ENCODE measurements around the gene PLEKHM3.
"Not testable (repeated sequence)": the region's sequence is repeated elsewhere in the genome, so short reads cannot be mapped to it uniquely, and the experiment has no call there.

The PLEKHM3 gene

DNA sequence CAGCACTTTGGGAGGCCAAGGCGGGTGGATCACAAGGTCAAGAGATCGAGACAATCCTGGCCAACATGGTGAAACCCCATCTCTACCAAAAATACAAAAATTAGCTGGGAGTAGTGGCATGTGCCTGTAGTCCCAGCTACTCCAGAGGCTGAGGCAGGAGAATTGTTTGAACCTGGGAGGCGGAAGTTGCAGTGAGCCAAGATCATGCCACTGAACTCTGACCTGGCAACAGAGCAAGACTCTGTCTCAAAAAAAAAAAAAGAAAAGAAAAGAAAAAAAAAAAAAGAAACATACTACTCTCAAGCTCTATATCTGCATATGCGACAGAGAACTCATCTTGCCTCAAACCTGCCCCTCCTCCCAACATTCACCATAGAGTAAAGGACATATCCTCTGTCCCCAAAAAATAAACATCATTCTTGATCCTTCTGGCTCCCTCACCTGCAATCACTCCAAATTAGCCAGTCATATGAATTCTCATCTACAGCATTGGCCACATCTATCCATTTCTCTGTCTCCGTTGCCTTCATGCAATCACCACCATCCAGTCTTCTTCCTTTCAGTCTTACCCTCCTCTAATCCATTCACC lies 7.1 kb downstream of the PLEKHM3 start:
- H3K4me3 ChIP-seq (ENCODE audit: insufficient read depth in 1 of 2, low read depth in 1 of 2, low read length in 2 of 2); H2BK12ac ChIP-seq (ENCODE audit: low read length in 2 of 2); H3K4ac ChIP-seq (ENCODE audit: low read depth in 1 of 2, low read length in 2 of 2); H3K36me3 ChIP-seq (ENCODE audit: control insufficient read depth in 1 of 2, insufficient read depth in 2 of 2, low read depth in 1 of 2, low read length in 2 of 2); H2BK15ac ChIP-seq (ENCODE audit: low read depth, poor library complexity, severe bottlenecking); H2AFZ ChIP-seq (ENCODE audit: low read depth, low read length); H3K14ac ChIP-seq (ENCODE audit: low read length in 2 of 2); H3K27me3 ChIP-seq (ENCODE audit: control insufficient read depth in 1 of 2, insufficient read depth in 1 of 2, low read length in 2 of 2); H3K27ac ChIP-seq (ENCODE audit: low read length, poor library complexity, severe bottlenecking); DNase-seq; H2BK120ac ChIP-seq (ENCODE audit: low read depth, low read length); H3K23ac ChIP-seq (ENCODE audit: low read length in 2 of 2); H3K18ac ChIP-seq (ENCODE audit: low read depth in 1 of 2, low read length in 2 of 2); H2AK5ac ChIP-seq (ENCODE audit: low read length, severe bottlenecking); H2BK5ac ChIP-seq (ENCODE audit: low read depth, low read length, poor library complexity, severe bottlenecking); H4K8ac ChIP-seq (ENCODE audit: low read length); H3K9ac ChIP-seq (ENCODE audit: low read length); H3K4me2 ChIP-seq (ENCODE audit: low read length, poor library complexity, severe bottlenecking); H3K4me1 ChIP-seq (ENCODE audit: control insufficient read depth, insufficient read depth, low read depth, low read length); H3K9me3 ChIP-seq (ENCODE audit: control insufficient read depth, low read length); H4K91ac ChIP-seq (ENCODE audit: low read length): not testable (repeated sequence)
- peaks cover 26% of the 10 kb centered on the region for H3K79me1 ChIP-seq (replicated peaks; ENCODE audit: low read length, poor library complexity, severe bottlenecking)
- WGBS: 99% methylated on average over 5 of the region's 5 CpGs

DNA sequence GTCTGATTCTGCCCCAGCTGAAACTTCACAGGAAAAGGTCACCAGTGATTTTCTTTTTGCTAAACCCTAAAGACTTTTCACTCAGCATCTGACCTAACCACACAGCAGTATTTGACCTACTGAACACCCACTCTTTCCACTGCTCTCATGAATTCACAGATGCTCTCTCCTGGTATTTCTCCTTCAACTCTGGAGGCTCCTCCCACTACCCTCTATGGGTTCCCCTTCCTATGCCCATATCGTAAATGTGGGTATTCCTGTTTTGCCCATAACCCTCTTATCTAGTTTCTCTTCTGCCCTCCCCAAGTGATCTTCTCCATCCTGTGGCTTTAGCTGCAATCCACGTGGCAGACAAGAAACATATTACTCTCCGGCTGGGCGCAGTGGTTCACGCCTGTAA lies 7.6 kb downstream of the PLEKHM3 start:
- no peak overlapping the region for H2BK15ac ChIP-seq (ENCODE audit: low read depth, poor library complexity, severe bottlenecking)
- H3K14ac ChIP-seq (ENCODE audit: low read length in 2 of 2): no peak overlapping the region
- H2BK5ac ChIP-seq (ENCODE audit: low read depth, low read length, poor library complexity, severe bottlenecking): no peak overlapping the region
- no peak overlapping the region for H3K23ac ChIP-seq (ENCODE audit: low read length in 2 of 2)
- H2AFZ ChIP-seq (ENCODE audit: low read depth, low read length): no peak overlapping the region
- H3K9me3 ChIP-seq (ENCODE audit: control insufficient read depth, low read length): no peaks in the 10 kb centered on the region
- no peak overlapping the region for H2BK12ac ChIP-seq (ENCODE audit: low read length in 2 of 2)
- no peak overlapping the region for H2BK120ac ChIP-seq (ENCODE audit: low read depth, low read length)
- DNase-seq: no peak
- H3K27ac ChIP-seq (ENCODE audit: low read length, poor library complexity, severe bottlenecking): no peak overlapping the region
- H4K91ac ChIP-seq (ENCODE audit: low read length): no peak overlapping the region
- no peak overlapping the region for H3K4ac ChIP-seq (ENCODE audit: low read depth in 1 of 2, low read length in 2 of 2)
- H3K4me1 ChIP-seq (ENCODE audit: control insufficient read depth, insufficient read depth, low read depth, low read length): peaks cover 3% of the 10 kb centered on the region
- H3K18ac ChIP-seq (ENCODE audit: low read depth in 1 of 2, low read length in 2 of 2): no peak overlapping the region
- H4K8ac ChIP-seq (ENCODE audit: low read length): no peak overlapping the region
- 90% methylated on average over 5 of the region's 5 CpGs for WGBS
- peaks cover 24% of the 10 kb centered on the region for H3K79me1 ChIP-seq (replicated peaks; ENCODE audit: low read length, poor library complexity, severe bottlenecking)
- no peak overlapping the region for H2AK5ac ChIP-seq (ENCODE audit: low read length, severe bottlenecking)
- no peak overlapping the region for H3K4me2 ChIP-seq (ENCODE audit: low read length, poor library complexity, severe bottlenecking)
- H3K36me3 ChIP-seq (ENCODE audit: control insufficient read depth in 1 of 2, insufficient read depth in 2 of 2, low read depth in 1 of 2, low read length in 2 of 2): peaks cover 0 to 4% of the 10 kb centered on the region in 2 experiments
- no peak overlapping the region for H3K9ac ChIP-seq (ENCODE audit: low read length)
- H3K27me3 ChIP-seq (ENCODE audit: control insufficient read depth in 1 of 2, insufficient read depth in 1 of 2, low read length in 2 of 2): no peaks in the 10 kb centered on the region
- no peak overlapping the region for H3K4me3 ChIP-seq (ENCODE audit: insufficient read depth in 1 of 2, low read depth in 1 of 2, low read length in 2 of 2)

DNA sequence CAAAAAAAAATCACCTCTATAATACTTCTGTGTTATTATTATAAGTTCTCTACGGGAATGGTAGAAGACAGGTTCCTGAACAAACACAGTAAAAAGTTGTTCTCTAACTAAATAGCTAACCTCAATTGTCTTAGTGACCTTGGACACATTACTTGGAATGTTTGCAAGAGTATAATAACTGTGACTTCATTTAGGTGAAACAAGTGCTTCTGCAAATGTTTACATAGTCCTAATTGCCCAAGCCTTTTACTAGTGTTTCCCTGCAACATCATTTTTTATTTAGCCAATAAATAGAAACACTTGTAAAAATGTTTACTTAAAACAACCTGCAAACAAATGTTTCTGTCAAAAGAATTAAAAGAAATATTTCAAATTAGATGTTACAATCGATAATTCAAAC lies 9.9 kb downstream of the PLEKHM3 start:
- no peak overlapping the region for H4K91ac ChIP-seq (ENCODE audit: low read length)
- H3K4me3 ChIP-seq (ENCODE audit: insufficient read depth in 1 of 2, low read depth in 1 of 2, low read length in 2 of 2): no peak overlapping the region
- H2BK5ac ChIP-seq (ENCODE audit: low read depth, low read length, poor library complexity, severe bottlenecking): no peak overlapping the region
- H3K4ac ChIP-seq (ENCODE audit: low read depth in 1 of 2, low read length in 2 of 2): no peak overlapping the region
- DNase-seq: no peak
- no peak overlapping the region for H2AK5ac ChIP-seq (ENCODE audit: low read length, severe bottlenecking)
- peaks cover 3% of the 10 kb centered on the region for H3K4me1 ChIP-seq (ENCODE audit: control insufficient read depth, insufficient read depth, low read depth, low read length)
- H3K27me3 ChIP-seq (ENCODE audit: control insufficient read depth in 1 of 2, insufficient read depth in 1 of 2, low read length in 2 of 2): no peaks in the 10 kb centered on the region
- no peak overlapping the region for H4K8ac ChIP-seq (ENCODE audit: low read length)
- peaks cover 23% of the 10 kb centered on the region for H3K79me1 ChIP-seq (replicated peaks; ENCODE audit: low read length, poor library complexity, severe bottlenecking)
- no peak overlapping the region for H3K9ac ChIP-seq (ENCODE audit: low read length)
- H2AFZ ChIP-seq (ENCODE audit: low read depth, low read length): no peak overlapping the region
- no peak overlapping the region for H3K14ac ChIP-seq (ENCODE audit: low read length in 2 of 2)
- no peak overlapping the region for H3K4me2 ChIP-seq (ENCODE audit: low read length, poor library complexity, severe bottlenecking)
- H3K9me3 ChIP-seq (ENCODE audit: control insufficient read depth, low read length): no peaks in the 10 kb centered on the region
- H3K36me3 ChIP-seq (ENCODE audit: control insufficient read depth in 1 of 2, insufficient read depth in 2 of 2, low read depth in 1 of 2, low read length in 2 of 2): peaks cover 0 to 4% of the 10 kb centered on the region in 2 experiments
- no peak overlapping the region for H3K23ac ChIP-seq (ENCODE audit: low read length in 2 of 2)
- H2BK15ac ChIP-seq (ENCODE audit: low read depth, poor library complexity, severe bottlenecking): no peak overlapping the region
- 100% methylated on average over 1 of the region's 2 CpGs for WGBS
- H3K18ac ChIP-seq (ENCODE audit: low read depth in 1 of 2, low read length in 2 of 2): no peak overlapping the region
- H2BK12ac ChIP-seq (ENCODE audit: low read length in 2 of 2): no peak overlapping the region
- H3K27ac ChIP-seq (ENCODE audit: low read length, poor library complexity, severe bottlenecking): no peak overlapping the region
- H2BK120ac ChIP-seq (ENCODE audit: low read depth, low read length): no peak overlapping the region

DNA sequence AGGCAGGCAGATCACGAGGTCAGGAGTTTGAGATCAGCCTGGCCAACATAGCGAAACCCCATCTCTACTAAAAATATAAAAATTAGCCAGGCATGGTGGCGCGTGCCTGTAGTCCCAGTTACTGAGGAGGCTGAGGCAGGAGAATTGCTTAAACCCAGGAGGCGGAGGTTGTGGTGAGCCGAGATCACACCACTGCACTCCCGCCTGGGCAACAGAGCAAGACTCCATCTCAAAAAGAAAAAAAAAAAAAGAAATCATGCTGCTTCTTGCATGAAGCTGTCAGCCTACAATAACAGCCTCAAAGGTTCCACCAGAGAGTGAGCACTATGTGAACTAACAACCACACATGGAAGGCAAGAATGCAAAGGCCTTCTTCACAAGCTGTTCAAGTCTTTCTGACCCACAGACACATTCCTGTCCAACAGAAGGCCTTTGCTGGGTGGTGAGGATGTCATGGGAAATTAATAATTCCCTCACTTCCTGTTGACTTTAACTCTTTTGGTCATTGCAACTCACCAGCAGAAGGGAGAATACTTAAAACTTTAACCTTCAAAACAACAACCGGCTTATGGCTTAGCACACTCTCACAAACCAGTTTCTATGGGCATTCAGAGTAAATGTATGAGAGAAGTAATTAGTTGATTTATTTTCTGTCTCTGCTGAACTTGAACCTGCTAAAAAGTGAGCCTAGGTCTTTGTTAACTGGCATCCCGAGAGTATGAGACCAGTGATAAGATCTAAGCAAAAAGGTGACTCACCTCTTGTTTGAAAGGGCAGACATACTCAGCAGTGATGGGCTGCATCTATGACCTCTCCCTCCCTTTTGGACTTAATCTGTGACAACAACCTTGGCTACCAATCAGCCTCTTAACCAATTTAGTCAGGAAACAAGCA lies 11.8 kb downstream of the PLEKHM3 start:
- no peak overlapping the region for H3K9ac ChIP-seq (ENCODE audit: low read length)
- no peaks in the 10 kb centered on the region for H3K36me3 ChIP-seq (ENCODE audit: control insufficient read depth in 1 of 2, insufficient read depth in 2 of 2, low read depth in 1 of 2, low read length in 2 of 2)
- H3K4me3 ChIP-seq (ENCODE audit: insufficient read depth in 1 of 2, low read depth in 1 of 2, low read length in 2 of 2): no peak overlapping the region
- no peak overlapping the region for H3K4me2 ChIP-seq (ENCODE audit: low read length, poor library complexity, severe bottlenecking)
- no peaks in the 10 kb centered on the region for H3K27me3 ChIP-seq (ENCODE audit: control insufficient read depth in 1 of 2, insufficient read depth in 1 of 2, low read length in 2 of 2)
- H2BK12ac ChIP-seq (ENCODE audit: low read length in 2 of 2): no peak overlapping the region
- no peak overlapping the region for H3K23ac ChIP-seq (ENCODE audit: low read length in 2 of 2)
- 87% methylated on average over 7 of the region's 9 CpGs for WGBS
- H4K8ac ChIP-seq (ENCODE audit: low read length): no peak overlapping the region
- H3K14ac ChIP-seq (ENCODE audit: low read length in 2 of 2): no peak overlapping the region
- no peak overlapping the region for H3K4ac ChIP-seq (ENCODE audit: low read depth in 1 of 2, low read length in 2 of 2)
- no peak overlapping the region for H2BK120ac ChIP-seq (ENCODE audit: low read depth, low read length)
- peak; percentile 70 for DNase-seq
- H3K27ac ChIP-seq (ENCODE audit: low read length, poor library complexity, severe bottlenecking): no peak overlapping the region
- peaks cover 22% of the 10 kb centered on the region for H3K79me1 ChIP-seq (replicated peaks; ENCODE audit: low read length, poor library complexity, severe bottlenecking)
- no peak overlapping the region for H2AK5ac ChIP-seq (ENCODE audit: low read length, severe bottlenecking)
- H2BK15ac ChIP-seq (ENCODE audit: low read depth, poor library complexity, severe bottlenecking): no peak overlapping the region
- no peak overlapping the region for H2BK5ac ChIP-seq (ENCODE audit: low read depth, low read length, poor library complexity, severe bottlenecking)
- H4K91ac ChIP-seq (ENCODE audit: low read length): no peak overlapping the region
- no peak overlapping the region for H3K18ac ChIP-seq (ENCODE audit: low read depth in 1 of 2, low read length in 2 of 2)
- no peaks in the 10 kb centered on the region for H3K9me3 ChIP-seq (ENCODE audit: control insufficient read depth, low read length)
- H3K4me1 ChIP-seq (ENCODE audit: control insufficient read depth, insufficient read depth, low read depth, low read length): peaks cover 3% of the 10 kb centered on the region
- H2AFZ ChIP-seq (ENCODE audit: low read depth, low read length): no peak overlapping the region
